H1 (cell line): ENCODE measurements around the gene KCTD10. TPM values are rescaled to one million over a fixed set of nuclear protein-coding genes. Genes with fewer than 3 reads are reported as not detected.

Experiments used
- CTCF ChIA-PET: fragments of 300-600 bp; sonication (Branson Sonifier 250); formaldehyde crosslinking; loops from one replicate; lab custom pipeline; 2021; ENCODE audit not compliant: partially characterized antibody; lab: Charles Lee
- POLR2A ChIA-PET: fragments of 300-600 bp; sonication (Branson Sonifier 250); formaldehyde crosslinking; loops from one replicate; lab custom pipeline; 2021; ENCODE audit warnings: inconsistent platforms; ENCODE audit not compliant: partially characterized antibody; lab: Charles Lee
- DNase-seq, 2 experiments: peaks; one replicate each; pipeline versions ENCODE4 v3.0.0 to v3.0.0-alpha.2; 2010 to 2022; ENCODE audit warnings: low spot score in 2 of 2, low read depth in 1 of 2, mixed read lengths in 1 of 2
- FAIRE-seq: peaks from 2 replicates; lab custom pipeline; 2011; peaks lifted over from hg19 to GRCh38; lab: Jason Lieb, UNC
- H2AFZ ChIP-seq: 2 replicates; pipeline ENCODE4 v1.8.1; 2012; ENCODE audit warnings: low read length, inconsistent platforms
- H2AK5ac ChIP-seq: 2 replicates; pipeline ENCODE4 v1.6.1; 2013; ENCODE audit warnings: low read depth, low read length
- H2BK120ac ChIP-seq: replicated peaks from 2 replicates; pipeline ENCODE3; 2013; ENCODE audit warnings: low read depth, low read length, inconsistent platforms
- H2BK12ac ChIP-seq: 2 replicates; pipeline ENCODE4 v1.6.1; 2013; ENCODE audit warnings: low read depth, low read length
- H2BK15ac ChIP-seq: 2 replicates; pipeline ENCODE4 v1.6.1; 2013; ENCODE audit warnings: low read length
- H2BK20ac ChIP-seq: 2 replicates; pipeline ENCODE4 v1.6.1; 2013; ENCODE audit warnings: low read length
- H2BK5ac ChIP-seq: 2 replicates; pipeline ENCODE4 v1.6.1; 2013; ENCODE audit warnings: low read depth, low read length
- H3K14ac ChIP-seq: 2 replicates; pipeline ENCODE4 v1.6.1; 2013; ENCODE audit warnings: inconsistent platforms; ENCODE audit not compliant: insufficient read length
- H3K18ac ChIP-seq: 2 replicates; pipeline ENCODE4 v1.6.1; 2013; ENCODE audit warnings: low read length; ENCODE audit errors: extremely low read depth
- H3K23ac ChIP-seq: 2 replicates; pipeline ENCODE4 v1.6.1; 2013; ENCODE audit warnings: inconsistent platforms; ENCODE audit not compliant: insufficient read length
- H3K23me2 ChIP-seq: 2 replicates; pipeline ENCODE4 v1.6.1; 2013; ENCODE audit warnings: low read depth, low read length
- H3K27ac ChIP-seq: 2 replicates; pipeline ENCODE4 v1.6.1; 2011; ENCODE audit warnings: low read depth, low read length, inconsistent platforms
- H3K27me3 ChIP-seq, 4 experiments: replicated peaks in 1 of 4; 1 replicate in 1 of 4; 2 replicates in 3 of 4; pipeline versions ENCODE4 v1.6.1 to v1.8.1; 2011 to 2013; ENCODE audit warnings: low read length in 3 of 4, mild to moderate bottlenecking in 3 of 4, inconsistent platforms in 2 of 4, mixed read lengths in 2 of 4, moderate library complexity in 1 of 4; ENCODE audit not compliant: control insufficient read depth in 3 of 4, insufficient read depth in 3 of 4; ENCODE audit errors: extremely low read depth in 1 of 4
- H3K36me3 ChIP-seq, 4 experiments: 2 replicates each; pipeline versions ENCODE4 v1.6.1 to v1.8.1; 2011 to 2013; ENCODE audit warnings: mild to moderate bottlenecking in 4 of 4, low read length in 3 of 4, moderate library complexity in 2 of 4, control low read depth in 1 of 4, inconsistent platforms in 1 of 4; ENCODE audit not compliant: insufficient read depth in 4 of 4, control insufficient read depth in 2 of 4
- H3K4ac ChIP-seq: replicated peaks from 2 replicates; pipeline ENCODE3; 2013; ENCODE audit warnings: low read length, low read depth, mixed read lengths, inconsistent platforms; ENCODE audit not compliant: insufficient read length
- H3K4me1 ChIP-seq, 4 experiments: replicated peaks in 1 of 4; 1 replicate in 1 of 4; 2 replicates in 3 of 4; pipeline versions ENCODE4 v1.6.1 to v1.8.1; 2011 to 2013; ENCODE audit warnings: low read length in 3 of 4, inconsistent platforms in 2 of 4, mixed read lengths in 1 of 4; ENCODE audit not compliant: insufficient read depth in 4 of 4, control insufficient read depth in 3 of 4
- H3K4me2 ChIP-seq, 2 experiments: 2 replicates each; pipeline versions ENCODE4 v1.6.1 to v1.8.1; 2011 to 2013; ENCODE audit warnings: low read depth in 2 of 2, low read length in 2 of 2, control low read depth in 1 of 2, inconsistent platforms in 1 of 2, mild to moderate bottlenecking in 1 of 2; ENCODE audit not compliant: insufficient read depth in 1 of 2
- H3K4me3 ChIP-seq, 4 experiments: fragments of 200-600, 300-600 bp in 1 of 4; sonication (generic), shearing (Covaris generic), sonication (Bioruptor Twin) in 1 of 4; 2 replicates each; pipeline versions ENCODE4 v1.5.1 to v1.8.1; 2011 to 2016; ENCODE audit warnings: low read length in 4 of 4, low read depth in 3 of 4, control low read depth in 2 of 4, inconsistent platforms in 2 of 4, mild to moderate bottlenecking in 2 of 4, mixed read lengths in 1 of 4, moderate library complexity in 1 of 4; ENCODE audit not compliant: insufficient read depth in 2 of 4; ENCODE audit errors: extremely low read depth in 1 of 4
- H3K56ac ChIP-seq: replicated peaks from 2 replicates; pipeline ENCODE3; 2013; ENCODE audit warnings: low read depth, mild to moderate bottlenecking, mixed read lengths, low read length, inconsistent platforms; ENCODE audit not compliant: insufficient read length
- H3K79me1 ChIP-seq: 2 replicates; pipeline ENCODE4 v1.6.1; 2013; ENCODE audit warnings: low read depth, low read length, control low read depth
- H3K79me2 ChIP-seq, 2 experiments: 2 replicates each; pipeline versions ENCODE4 v1.6.1 to v1.8.1; 2012 to 2013; ENCODE audit warnings: low read length in 2 of 2, mild to moderate bottlenecking in 2 of 2, inconsistent platforms in 1 of 2; ENCODE audit not compliant: insufficient read depth in 2 of 2, control insufficient read depth in 1 of 2
- H3K9ac ChIP-seq, 4 experiments: replicated peaks in 1 of 4; 1 replicate in 1 of 4; 2 replicates in 3 of 4; pipeline versions ENCODE4 v1.6.1 to v1.8.1; 2011 to 2013; ENCODE audit warnings: low read depth in 3 of 4, low read length in 3 of 4, control low read depth in 2 of 4, mild to moderate bottlenecking in 2 of 4, moderate library complexity in 2 of 4, inconsistent platforms in 1 of 4; ENCODE audit errors: extremely low read depth in 1 of 4
- H3K9me3 ChIP-seq, 2 experiments: 2 replicates each; pipeline versions ENCODE4 v1.6.1 to v1.8.1; 2012 to 2013; ENCODE audit warnings: mild to moderate bottlenecking in 2 of 2, moderate library complexity in 2 of 2, control low read depth in 1 of 2, inconsistent platforms in 1 of 2, low read depth in 1 of 2, low read length in 1 of 2, mixed read lengths in 1 of 2; ENCODE audit not compliant: insufficient read depth in 2 of 2
- H4K20me1 ChIP-seq, 2 experiments: replicated peaks in 1 of 2; 2 replicates each; pipeline versions ENCODE3 to v1.8.1; 2011 to 2013; ENCODE audit warnings: inconsistent platforms in 2 of 2, low read length in 2 of 2, mild to moderate bottlenecking in 1 of 2; ENCODE audit not compliant: insufficient read depth in 2 of 2, control insufficient read depth in 1 of 2
- H4K5ac ChIP-seq: 2 replicates; pipeline ENCODE4 v1.6.1; 2013; ENCODE audit warnings: low read length, low read depth, mixed read lengths, inconsistent platforms; ENCODE audit not compliant: insufficient read length
- H4K8ac ChIP-seq: 2 replicates; pipeline ENCODE4 v1.8.0; 2013; ENCODE audit warnings: mild to moderate bottlenecking, moderate library complexity, low read length, inconsistent platforms; ENCODE audit not compliant: insufficient read depth; ENCODE audit errors: extremely low read depth
- H4K91ac ChIP-seq: replicated peaks from 2 replicates; pipeline ENCODE3; 2013; ENCODE audit warnings: low read length, mixed read lengths, inconsistent platforms; ENCODE audit not compliant: insufficient read length
- CHD2 ChIP-seq: IDR thresholded peaks from 2 replicates; pipeline ENCODE4 v1.6.1; 2012; ENCODE audit warnings: low read length, improper control_type of control experiment
- JUND ChIP-seq: IDR thresholded peaks from 2 replicates; pipeline ENCODE4 v1.6.1; 2011; ENCODE audit warnings: mild to moderate bottlenecking, improper control_type of control experiment, low read length
- KDM4A ChIP-seq: IDR thresholded peaks from one replicate; pipeline ENCODE4 v1.7.1; 2012; ENCODE audit warnings: low read depth, mild to moderate bottlenecking, moderate library complexity, low read length, inconsistent platforms; ENCODE audit not compliant: severe bottlenecking
- RBBP5 ChIP-seq: IDR thresholded peaks from 2 replicates; pipeline ENCODE4 v1.7.1; 2012; ENCODE audit warnings: low read depth, mild to moderate bottlenecking, inconsistent platforms, low read length, moderate library complexity, borderline replicate concordance
- SIX5 ChIP-seq: IDR thresholded peaks from 2 replicates; pipeline ENCODE4 v1.6.1; 2011; ENCODE audit warnings: mild to moderate bottlenecking, low read depth, low read length
- SP2 ChIP-seq: IDR thresholded peaks from 2 replicates; pipeline ENCODE4 v1.6.1; 2012; ENCODE audit warnings: mild to moderate bottlenecking, low read length, inconsistent platforms
- SRF ChIP-seq: IDR thresholded peaks from 2 replicates; pipeline ENCODE4 v1.6.1; 2011; ENCODE audit warnings: mild to moderate bottlenecking, low read depth, low read length, moderate library complexity
- WGBS, 2 experiments: shearing (Covaris generic) in 1 of 2; methylation state at CpG; one replicate each; pipeline versions ENCODE4 v1.1.6 to v1.1.7; 2013 to 2015; ENCODE audit warnings: low lambda C conversion rate in 2 of 2, mixed read lengths in 2 of 2, inconsistent platforms in 1 of 2, low coverage in 1 of 2, missing lambda C conversion rate in 1 of 2; ENCODE audit not compliant: insufficient replicate concordance in 2 of 2, insufficient coverage in 1 of 2, insufficient read length in 1 of 2; ENCODE audit errors: extremely low coverage in 1 of 2, missing lambda C conversion rate in 1 of 2; 5-methylcytosine and 5-hydroxymethylcytosine counted together
- polyA plus RNA-seq, 7 experiments: library from polyadenylated mRNA; depleted of rRNA in 3 of 7; stranded (reverse) in 5 of 7; unstranded in 2 of 7; fragments of >200 nt in 5 of 7; fragments of 200-250 nt in 2 of 7; gene quantifications; 1 replicate in 5 of 7; 2 replicates in 1 of 7; 4 replicates in 1 of 7; pipeline versions ENCODE4 v1.2.1 to v1.2.3, GENCODE V29; 2011 to 2013; ENCODE audit warnings: missing spikeins in 2 of 7, mixed read lengths in 2 of 7
- total RNA-seq: library from RNA; stranded (reverse); fragmentation: NEBNext Ultra II Directional; extraction: Animal tissue kit (Norgen Biotek cat#: 25700); gene quantifications from 2 replicates; pipeline ENCODE4 v1.2.1, GENCODE V29; 2021
- TF ChIP-seq, protein P1 (sequence below): IDR thresholded peaks from 2 replicates; pipeline ENCODE4 v1.6.1; 2012; ENCODE audit warnings: inconsistent platforms
- TF ChIP-seq, protein P2 (sequence below), 3 experiments: IDR thresholded peaks; 1 replicate in 2 of 3; 2 replicates in 1 of 3; pipeline versions ENCODE4 v1.5.1 to v1.6.1; 2011; ENCODE audit warnings: low read length in 3 of 3, mild to moderate bottlenecking in 3 of 3, inconsistent platforms in 2 of 3, low read depth in 1 of 3, moderate library complexity in 1 of 3; ENCODE audit not compliant: insufficient read depth in 1 of 3; ENCODE audit errors: control extremely low read depth in 1 of 3

Gene KCTD10
- total and polyA plus RNA-seq, 2 of the 8 experiments (the other 6 are each of a cell fraction or from before 2014, with no cell fraction given), result 45.3 to 52.4 TPM

GRCh38 chr12:109449845-109450532, 27.1 kb downstream of the KCTD10 start:
- no peak overlapping the region for H2AFZ ChIP-seq
- no peak overlapping the region for H4K91ac ChIP-seq
- 0 out of 2 replicates have a peak overlapping the region, but pooled peaks have one; percentile 9 for H4K8ac ChIP-seq
- no peak overlapping the region for H2AK5ac ChIP-seq
- H3K27me3 ChIP-seq, result no peaks in the 10 kb centered on the region
- no peak overlapping the region for H2BK12ac ChIP-seq
- 88% methylated on average over 16 of the region's 16 CpGs; no CpG with 5 or more reads in 1 of the 2 experiments for WGBS, 2 experiments
- H3K18ac ChIP-seq, result no peak overlapping the region
- H3K23me2 ChIP-seq, result no peaks in the 10 kb centered on the region
- H3K9me3 ChIP-seq, result no peaks in the 10 kb centered on the region
- FAIRE-seq (no peak), DNase-seq (no peak)
- H3K9ac ChIP-seq, result no peak overlapping the region
- no peak overlapping the region for H4K5ac ChIP-seq
- H3K79me1 ChIP-seq, result peaks cover 3% of the 10 kb centered on the region
- H3K4me1 ChIP-seq, result no peaks in the 10 kb centered on the region
- no peak overlapping the region for H3K4ac ChIP-seq
- H3K79me2 ChIP-seq, result peaks cover 0 to 9% of the 10 kb centered on the region in 2 experiments; a peak in 2 of 4 replicates
- ChIA-PET CTCF (interaction anchor here (0.5 to 17.4 kb wide), 19 partner anchors 9 to 324 kb away, joined by 3 to 181 read pairs (median 4); no protein-coding TSS in a partner anchor), POLR2A (interaction anchor here (0.8 to 2.1 kb wide), 4 partner anchors 8 to 26 kb away, joined by 3 to 6 read pairs (median 4); no protein-coding TSS in a partner anchor)
- no peak overlapping the region; the same call in 1 of the 2 replicates for H2BK5ac ChIP-seq
- no peak overlapping the region for H2BK15ac ChIP-seq
- no peak overlapping the region for H2BK120ac ChIP-seq
- H3K56ac ChIP-seq, result no peak overlapping the region
- no peak overlapping the region for H3K14ac ChIP-seq
- H3K4me2 ChIP-seq, result no peak overlapping the region
- peaks cover 16 to 52% (median 41%) of the 10 kb centered on the region in 4 experiments for H3K36me3 ChIP-seq
- no peak overlapping the region for H3K23ac ChIP-seq
- H2BK20ac ChIP-seq, result no peak overlapping the region
- no peak overlapping the region for H3K27ac ChIP-seq
- peaks cover 3 to 7% of the 10 kb centered on the region in 2 experiments for H4K20me1 ChIP-seq
- no peak overlapping the region for H3K4me3 ChIP-seq
- TF ChIP-seq, protein P1, sequence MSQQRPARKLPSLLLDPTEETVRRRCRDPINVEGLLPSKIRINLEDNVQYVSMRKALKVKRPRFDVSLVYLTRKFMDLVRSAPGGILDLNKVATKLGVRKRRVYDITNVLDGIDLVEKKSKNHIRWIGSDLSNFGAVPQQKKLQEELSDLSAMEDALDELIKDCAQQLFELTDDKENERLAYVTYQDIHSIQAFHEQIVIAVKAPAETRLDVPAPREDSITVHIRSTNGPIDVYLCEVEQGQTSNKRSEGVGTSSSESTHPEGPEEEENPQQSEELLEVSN, result no peak
- no peak for TF ChIP-seq SIX5
- TF ChIP-seq SP2, result no peak
- TF ChIP-seq CHD2, result no peak
- no peak for TF ChIP-seq JUND
- no peak for TF ChIP-seq RBBP5
- no peak for TF ChIP-seq SRF
- TF ChIP-seq KDM4A, result no peak
- TF ChIP-seq, protein P2, sequence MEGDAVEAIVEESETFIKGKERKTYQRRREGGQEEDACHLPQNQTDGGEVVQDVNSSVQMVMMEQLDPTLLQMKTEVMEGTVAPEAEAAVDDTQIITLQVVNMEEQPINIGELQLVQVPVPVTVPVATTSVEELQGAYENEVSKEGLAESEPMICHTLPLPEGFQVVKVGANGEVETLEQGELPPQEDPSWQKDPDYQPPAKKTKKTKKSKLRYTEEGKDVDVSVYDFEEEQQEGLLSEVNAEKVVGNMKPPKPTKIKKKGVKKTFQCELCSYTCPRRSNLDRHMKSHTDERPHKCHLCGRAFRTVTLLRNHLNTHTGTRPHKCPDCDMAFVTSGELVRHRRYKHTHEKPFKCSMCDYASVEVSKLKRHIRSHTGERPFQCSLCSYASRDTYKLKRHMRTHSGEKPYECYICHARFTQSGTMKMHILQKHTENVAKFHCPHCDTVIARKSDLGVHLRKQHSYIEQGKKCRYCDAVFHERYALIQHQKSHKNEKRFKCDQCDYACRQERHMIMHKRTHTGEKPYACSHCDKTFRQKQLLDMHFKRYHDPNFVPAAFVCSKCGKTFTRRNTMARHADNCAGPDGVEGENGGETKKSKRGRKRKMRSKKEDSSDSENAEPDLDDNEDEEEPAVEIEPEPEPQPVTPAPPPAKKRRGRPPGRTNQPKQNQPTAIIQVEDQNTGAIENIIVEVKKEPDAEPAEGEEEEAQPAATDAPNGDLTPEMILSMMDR (IDR thresholded peaks at IDR 0.05; ENCODE audit: control extremely low read depth in 1 of 3, insufficient read depth in 1 of 3, low read depth in 1 of 3, low read length in 3 of 3), result peak; percentile 61 to 75 (median 74)
